GM18861 (cell line): ENCODE measurements around the gene NRSN2.
"Not testable (repeated sequence)": the region's sequence is repeated elsewhere in the genome, so short reads cannot be mapped to it uniquely, and the experiment has no call there.

ENCODE experiments used
- ATAC-seq: cut with Tn5 transposase; IDR thresholded peaks from one replicate; pipeline ENCODE4 v1.9.1; 2021; ENCODE audit not compliant: unreplicated experiment

NRSN2 gene

GRCh38 chr20:373171-373890 is 26.4 kb downstream of the NRSN2 start:
- no peak for ATAC-seq

- ATAC-seq, result no peak
Observed at GRCh38 chr20:375265-375889, 28.5 kb downstream of the NRSN2 start.

- no peak for ATAC-seq
Observed at GRCh38 chr20:376089-376488, 29.2 kb downstream of the NRSN2 start.

GRCh38 chr20:376750-377149 is 29.8 kb downstream of the NRSN2 start:
- ATAC-seq, result no peak

- not testable (repeated sequence) for ATAC-seq
Observed at GRCh38 chr20:377578-377977, 30.7 kb downstream of the NRSN2 start.

GRCh38 chr20:378961-379336 is 32.0 kb downstream of the NRSN2 start:
- ATAC-seq, result no peak

- peak; percentile 53 for ATAC-seq
Observed at GRCh38 chr20:380763-381580, 34.1 kb downstream of the NRSN2 start.

GRCh38 chr20:381581-382290 is 34.8 kb downstream of the NRSN2 start:
- ATAC-seq, result no peak

- ATAC-seq, result no peak
Observed at GRCh38 chr20:382291-383115, 35.6 kb downstream of the NRSN2 start.

- ATAC-seq, result no peak
Observed at GRCh38 chr20:383889-384288, 37.0 kb downstream of the NRSN2 start.

- no peak for ATAC-seq
Observed at GRCh38 chr20:384723-385122, 37.8 kb downstream of the NRSN2 start.

- no peak for ATAC-seq
Observed at GRCh38 chr20:385448-385847, 38.5 kb downstream of the NRSN2 start.

GRCh38 chr20:386634-387033 is 39.7 kb downstream of the NRSN2 start:
- not testable (repeated sequence) for ATAC-seq

- ATAC-seq, result no peak
Observed at GRCh38 chr20:387520-387919, 40.6 kb downstream of the NRSN2 start.

GRCh38 chr20:388034-388994 is 41.4 kb downstream of the NRSN2 start:
- no peak for ATAC-seq

- ATAC-seq, result no peak
Observed at GRCh38 chr20:389220-389619, 42.3 kb downstream of the NRSN2 start.

GRCh38 chr20:391041-391711 is 44.3 kb downstream of the NRSN2 start:
- ATAC-seq, result no peak

GRCh38 chr20:393296-393695 is 46.4 kb downstream of the NRSN2 start:
- ATAC-seq, result not testable (repeated sequence)

GRCh38 chr20:396252-396618 is 49.3 kb downstream of the NRSN2 start:
- no peak for ATAC-seq
